ENCODE results near the gene SCNN1B. TPM values are rescaled to one million over a fixed set of nuclear protein-coding genes. Genes with fewer than 3 reads are reported as not detected.
A peak's percentile ranks its signal among the peaks of the same experiment; 100 is the strongest.
"Not testable (repeated sequence)": the region's sequence is repeated elsewhere in the genome, so short reads cannot be mapped to it uniquely, and the experiment has no call there.

Gene SCNN1B
- total RNA-seq, 1 donor from 2014 or later = not detected

DNA sequence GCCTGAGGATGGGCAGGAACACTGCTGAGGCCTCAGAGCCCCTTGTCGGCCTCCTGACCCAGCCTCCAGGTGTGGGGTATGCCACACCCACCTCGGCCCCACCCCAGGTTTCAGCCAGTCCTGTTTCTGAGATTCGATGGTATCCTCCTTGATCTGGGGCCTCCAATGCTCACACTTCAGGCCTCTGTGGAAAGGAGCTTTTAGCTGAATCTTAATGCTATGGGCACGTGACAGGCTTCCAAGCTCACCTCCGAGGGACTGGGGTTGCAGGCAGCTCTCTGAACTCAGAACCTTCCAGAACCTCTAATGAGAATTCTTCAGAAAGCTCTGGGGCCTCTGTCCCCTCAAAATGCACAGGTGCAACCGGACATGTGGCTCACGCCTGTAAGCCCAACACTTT lies 54.8 kb downstream of the SCNN1B start:
- Histone ChIP-seq H3K4me3 (no peak overlapping the region), H3K27me3 (ENCODE audit: low read depth) (peaks cover 2% of the 10 kb centered on the region), H3K36me3 (no peaks in the 10 kb centered on the region), H3K9me3 (replicated peaks) (no peaks in the 10 kb centered on the region), H3K4me1 (peaks cover 1% of the 10 kb centered on the region), H3K27ac (replicated peaks) (no peak overlapping the region)
- TF ChIP-seq, protein P1, sequence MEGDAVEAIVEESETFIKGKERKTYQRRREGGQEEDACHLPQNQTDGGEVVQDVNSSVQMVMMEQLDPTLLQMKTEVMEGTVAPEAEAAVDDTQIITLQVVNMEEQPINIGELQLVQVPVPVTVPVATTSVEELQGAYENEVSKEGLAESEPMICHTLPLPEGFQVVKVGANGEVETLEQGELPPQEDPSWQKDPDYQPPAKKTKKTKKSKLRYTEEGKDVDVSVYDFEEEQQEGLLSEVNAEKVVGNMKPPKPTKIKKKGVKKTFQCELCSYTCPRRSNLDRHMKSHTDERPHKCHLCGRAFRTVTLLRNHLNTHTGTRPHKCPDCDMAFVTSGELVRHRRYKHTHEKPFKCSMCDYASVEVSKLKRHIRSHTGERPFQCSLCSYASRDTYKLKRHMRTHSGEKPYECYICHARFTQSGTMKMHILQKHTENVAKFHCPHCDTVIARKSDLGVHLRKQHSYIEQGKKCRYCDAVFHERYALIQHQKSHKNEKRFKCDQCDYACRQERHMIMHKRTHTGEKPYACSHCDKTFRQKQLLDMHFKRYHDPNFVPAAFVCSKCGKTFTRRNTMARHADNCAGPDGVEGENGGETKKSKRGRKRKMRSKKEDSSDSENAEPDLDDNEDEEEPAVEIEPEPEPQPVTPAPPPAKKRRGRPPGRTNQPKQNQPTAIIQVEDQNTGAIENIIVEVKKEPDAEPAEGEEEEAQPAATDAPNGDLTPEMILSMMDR (IDR thresholded peaks at IDR 0.05; ENCODE audit: borderline replicate concordance) = no peak
- no peak for DNase-seq
- intact Hi-C loops (cut with micrococcal nuclease) = no loop called here

DNA sequence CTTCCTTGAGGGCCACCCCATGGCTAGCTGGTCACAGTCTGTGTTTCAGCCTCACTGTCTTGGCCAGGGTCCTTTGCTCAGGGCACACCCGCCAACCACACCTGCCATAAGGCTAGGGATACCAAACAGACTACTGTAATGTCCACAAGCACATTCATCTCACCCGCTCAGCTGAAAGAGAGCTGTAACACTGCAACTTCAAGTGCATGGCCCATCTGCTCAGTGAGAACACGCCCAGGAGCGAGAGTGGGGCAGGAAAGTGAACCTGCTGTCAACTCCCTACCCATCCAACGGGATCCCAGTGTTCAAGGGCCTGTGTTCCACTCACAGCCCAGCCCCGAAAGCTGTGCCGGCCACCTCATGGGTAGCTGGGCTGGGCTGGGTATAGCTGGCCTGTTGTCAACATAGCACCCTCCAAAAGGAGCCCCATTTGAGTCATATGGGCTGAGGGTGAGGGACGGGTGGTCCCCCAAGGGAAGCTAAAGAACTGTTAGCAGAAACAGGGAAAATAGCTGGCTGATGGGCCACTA lies 55.7 kb downstream of the SCNN1B start:
- no peak overlapping the region for H3K27ac ChIP-seq (replicated peaks)
- TF ChIP-seq, protein P1 (IDR thresholded peaks at IDR 0.05; ENCODE audit: borderline replicate concordance) = no peak
- no peaks in the 10 kb centered on the region for H3K36me3 ChIP-seq
- intact Hi-C loops (cut with micrococcal nuclease) = no loop called here
- no peak for DNase-seq
- peaks cover 10% of the 10 kb centered on the region for H3K4me1 ChIP-seq
- no peaks in the 10 kb centered on the region for H3K27me3 ChIP-seq (ENCODE audit: low read depth)
- no peak overlapping the region for H3K4me3 ChIP-seq
- H3K9me3 ChIP-seq (replicated peaks) = no peaks in the 10 kb centered on the region

DNA sequence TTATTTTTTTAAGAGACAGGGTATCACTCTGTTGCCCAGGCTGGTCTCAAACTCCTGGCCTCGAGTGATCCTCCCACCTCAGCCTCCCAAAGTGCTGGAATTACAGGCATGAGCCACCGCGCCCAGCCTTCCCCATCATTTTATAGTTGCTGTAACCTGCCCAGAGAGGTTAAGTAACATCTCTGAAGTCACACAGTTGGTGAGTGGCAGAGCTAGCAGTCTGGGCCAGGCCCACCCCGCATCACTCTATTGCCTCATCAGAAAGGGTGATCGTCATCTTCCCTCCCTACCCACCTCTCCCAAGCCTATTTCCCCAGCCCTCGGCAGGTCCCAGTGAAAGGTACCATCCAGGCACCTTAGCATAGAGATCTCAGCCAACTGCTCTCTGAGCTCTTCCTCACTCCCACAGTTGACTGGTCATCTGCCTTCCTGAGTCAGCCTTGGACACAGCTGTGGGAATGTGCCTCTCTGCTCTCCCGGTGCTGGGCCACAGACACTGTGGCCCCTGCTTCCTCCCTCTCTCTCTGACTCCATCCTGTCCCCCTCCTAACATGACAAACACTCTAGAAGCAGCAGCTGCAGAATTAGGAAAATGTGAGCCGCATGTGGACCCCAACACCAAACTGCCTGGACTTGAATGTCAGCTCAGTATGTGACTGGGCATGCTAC lies 57.1 kb downstream of the SCNN1B start:
- TF ChIP-seq, protein P1 (IDR thresholded peaks at IDR 0.05; ENCODE audit: borderline replicate concordance) = no peak
- no peak overlapping the region for H3K27ac ChIP-seq (replicated peaks)
- H3K27me3 ChIP-seq (ENCODE audit: low read depth) = no peaks in the 10 kb centered on the region
- intact Hi-C loops (cut with micrococcal nuclease) = no loop called here
- no peak for DNase-seq
- no peaks in the 10 kb centered on the region for H3K9me3 ChIP-seq (replicated peaks)
- no peaks in the 10 kb centered on the region for H3K36me3 ChIP-seq
- no peak overlapping the region for H3K4me3 ChIP-seq
- peaks cover 14% of the 10 kb centered on the region for H3K4me1 ChIP-seq

DNA sequence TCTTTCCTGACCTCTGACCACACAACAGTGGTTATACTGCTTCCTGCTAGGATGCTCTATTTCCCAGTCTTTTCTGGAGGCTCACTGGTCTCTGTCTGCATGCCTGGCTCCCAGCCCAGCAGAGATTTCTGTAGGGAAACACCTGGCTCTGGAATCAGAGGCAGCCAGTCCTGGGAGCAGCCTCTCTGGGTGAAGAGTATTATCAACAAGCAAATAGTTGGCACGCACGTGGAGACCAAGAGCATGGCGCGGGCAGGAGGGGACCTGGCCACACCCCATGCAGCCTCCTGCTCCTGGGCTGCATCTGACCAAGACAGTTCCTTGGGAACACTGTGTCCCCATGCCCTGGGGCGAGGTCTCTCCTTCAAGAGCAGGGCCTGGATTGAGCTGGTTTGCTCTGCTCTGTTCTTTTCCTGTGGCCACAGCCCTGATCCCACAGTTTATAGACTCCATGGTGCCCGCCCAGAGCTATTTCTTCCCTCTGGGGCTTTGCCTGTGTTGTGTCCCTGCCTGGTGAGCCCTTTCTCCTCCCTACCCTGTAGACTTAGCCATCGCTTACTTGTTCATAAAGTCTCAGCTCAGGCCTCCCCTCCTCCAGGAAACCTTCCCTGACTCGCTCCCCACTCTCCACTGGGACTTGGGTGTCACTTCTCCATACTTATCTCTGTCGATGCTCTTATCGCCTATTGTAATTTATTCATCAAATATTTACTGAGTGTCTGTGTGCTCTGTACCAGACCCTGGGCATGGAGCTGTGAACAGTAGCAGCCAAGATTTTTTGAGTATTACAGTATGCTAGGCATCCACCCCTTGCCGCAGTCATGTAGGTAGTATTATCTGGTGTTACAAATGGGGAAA lies 60.6 kb downstream of the SCNN1B start:
- no peak for DNase-seq
- Histone ChIP-seq H3K4me3 (no peak overlapping the region), H3K9me3 (replicated peaks) (no peaks in the 10 kb centered on the region), H3K36me3 (no peaks in the 10 kb centered on the region), H3K4me1 (peaks cover 21% of the 10 kb centered on the region), H3K27ac (replicated peaks) (peak overlapping the region; percentile 32), H3K27me3 (ENCODE audit: low read depth) (no peaks in the 10 kb centered on the region)
- TF ChIP-seq, protein P1 (IDR thresholded peaks at IDR 0.05; ENCODE audit: borderline replicate concordance) = no peak
- intact Hi-C loops (cut with micrococcal nuclease) = no loop called here

DNA sequence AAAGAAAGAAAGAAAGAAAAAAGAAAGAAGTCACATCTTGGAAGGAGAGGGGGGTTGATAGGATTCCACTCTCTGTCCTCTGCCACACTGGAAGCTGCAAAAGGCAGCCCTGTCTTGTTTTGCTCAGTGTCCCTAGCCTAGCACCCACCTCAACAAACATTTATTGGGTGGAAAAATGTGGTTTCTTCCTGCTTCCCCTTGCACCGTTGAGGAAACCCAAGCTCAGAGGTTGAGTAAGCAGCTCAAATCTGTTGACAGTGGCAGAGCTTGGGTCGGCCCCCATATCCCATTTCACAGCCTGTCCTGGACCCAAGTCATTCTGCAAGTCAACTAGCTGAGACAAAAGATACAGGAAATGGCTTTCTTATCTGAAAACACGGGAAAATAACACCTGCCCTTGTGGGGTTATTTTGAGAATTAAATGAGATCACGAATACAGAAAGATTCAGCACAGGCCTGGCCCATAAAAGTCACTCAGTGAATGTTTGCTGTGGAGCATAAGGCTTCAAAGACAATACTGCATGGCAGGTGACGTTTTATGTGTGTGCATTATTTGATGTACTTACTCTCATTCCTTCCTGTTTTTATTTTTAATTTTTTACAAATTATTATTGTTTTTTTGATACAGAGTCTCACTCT lies 63.6 kb downstream of the SCNN1B start:
- no peak for DNase-seq
- TF ChIP-seq, protein P1 (IDR thresholded peaks at IDR 0.05; ENCODE audit: borderline replicate concordance) = no peak
- H3K4me1 ChIP-seq = peaks cover 21% of the 10 kb centered on the region
- peaks cover 16% of the 10 kb centered on the region for H3K27me3 ChIP-seq (ENCODE audit: low read depth)
- H3K9me3 ChIP-seq (replicated peaks) = no peaks in the 10 kb centered on the region
- no peaks in the 10 kb centered on the region for H3K36me3 ChIP-seq
- no peak overlapping the region for H3K4me3 ChIP-seq
- intact Hi-C loops (cut with micrococcal nuclease) = no loop called here
- H3K27ac ChIP-seq (replicated peaks) = peak overlapping the region; percentile 34

DNA sequence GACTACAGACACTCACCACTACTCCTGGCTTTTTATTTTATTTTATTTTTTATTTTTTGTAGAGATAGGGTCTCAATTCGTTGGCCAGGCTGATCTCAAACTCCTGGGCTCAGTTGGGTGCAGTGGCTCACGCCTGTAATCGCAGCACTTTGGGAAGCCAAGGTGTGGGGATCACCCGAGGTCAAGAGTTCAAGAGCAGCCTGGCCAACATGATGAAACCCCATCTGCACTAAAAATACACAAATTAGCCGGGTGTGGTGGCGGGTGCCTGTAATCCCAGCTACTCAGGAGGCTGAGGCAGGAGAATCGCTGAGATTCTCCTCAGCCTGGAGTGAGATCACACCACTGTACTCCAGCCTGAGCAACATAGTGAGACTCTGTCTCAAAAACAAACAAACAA lies 64.2 kb downstream of the SCNN1B start:
- DNase-seq; intact Hi-C loops (cut with micrococcal nuclease): not testable (repeated sequence)
- H3K27ac ChIP-seq (replicated peaks) = peak overlapping the region; percentile 5

More for the DNA sequence above, 64.2 kb downstream of the SCNN1B start:
- H3K36me3 ChIP-seq; H3K4me3 ChIP-seq; H3K9me3 ChIP-seq (replicated peaks): not testable (repeated sequence)
- Histone ChIP-seq H3K27me3 (ENCODE audit: low read depth) (peaks cover 23% of the 10 kb centered on the region), H3K4me1 (peaks cover 21% of the 10 kb centered on the region)

Data from left ventricle myocardium inferior (tissue), 1 donor.